WERI-Rb-1 (cell line): ENCODE data around the gene C4orf51.

Source experiments
- DNase-seq: peaks from one replicate; pipeline ENCODE4 v3.0.0-alpha.2; 2020
- H3K27ac ChIP-seq: fragments of 250-450 bp; sonication (Bioruptor Pico); 2 replicates; pipeline ENCODE4 v1.5.1; 2020; ENCODE audit warnings: mild to moderate bottlenecking, moderate library complexity
- H3K27me3 ChIP-seq: fragments of 250-450 bp; sonication (Bioruptor Pico); 2 replicates; pipeline ENCODE4 v1.5.1; 2021; ENCODE audit warnings: mild to moderate bottlenecking, low read depth, moderate library complexity; ENCODE audit not compliant: insufficient read depth, severe bottlenecking
- H3K36me3 ChIP-seq: fragments of 250-450 bp; sonication (Bioruptor Pico); 2 replicates; pipeline ENCODE4 v1.5.1; 2020; ENCODE audit warnings: mild to moderate bottlenecking, moderate library complexity
- H3K4me3 ChIP-seq: 2 replicates; pipeline ENCODE4 v1.5.1; 2011; ENCODE audit warnings: low read depth, mild to moderate bottlenecking, control low read depth, low read length
- H3K9me3 ChIP-seq: fragments of 250-450 bp; sonication (Bioruptor Pico); 2 replicates; pipeline ENCODE4 v1.5.1; 2021; ENCODE audit warnings: mild to moderate bottlenecking, moderate library complexity; ENCODE audit not compliant: severe bottlenecking
- TF ChIP-seq, protein P1 (sequence below): IDR thresholded peaks from 2 replicates; pipeline ENCODE4 v1.5.1; 2011; ENCODE audit warnings: low read depth, mild to moderate bottlenecking, control low read depth, inconsistent platforms, low read length

The C4orf51 gene

DNA sequence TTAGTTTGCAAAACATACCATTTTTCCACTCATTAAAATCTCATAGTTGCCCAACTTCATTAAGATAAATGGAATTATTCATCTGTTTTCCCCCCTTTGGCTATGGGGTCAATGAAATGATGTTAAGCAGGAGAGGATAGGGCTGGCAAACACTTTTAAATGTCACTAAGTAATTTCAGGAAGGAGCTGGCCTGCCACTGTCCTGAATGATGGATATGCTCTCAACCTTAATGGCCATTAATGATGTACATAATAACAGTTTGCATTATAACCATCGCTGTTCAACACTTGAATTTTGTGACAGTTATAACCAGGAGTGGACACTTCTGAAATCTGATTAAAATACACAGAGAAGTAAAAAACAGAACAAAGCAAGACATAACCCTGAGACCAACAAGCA lies 77.2 kb downstream of the C4orf51 start:
- Histone ChIP-seq H3K27ac (no peak overlapping the region), H3K4me3 (no peak overlapping the region), H3K27me3 (no peaks in the 10 kb centered on the region), H3K36me3 (peaks cover 25% of the 10 kb centered on the region), H3K9me3 (no peaks in the 10 kb centered on the region)
- TF ChIP-seq, protein P1, sequence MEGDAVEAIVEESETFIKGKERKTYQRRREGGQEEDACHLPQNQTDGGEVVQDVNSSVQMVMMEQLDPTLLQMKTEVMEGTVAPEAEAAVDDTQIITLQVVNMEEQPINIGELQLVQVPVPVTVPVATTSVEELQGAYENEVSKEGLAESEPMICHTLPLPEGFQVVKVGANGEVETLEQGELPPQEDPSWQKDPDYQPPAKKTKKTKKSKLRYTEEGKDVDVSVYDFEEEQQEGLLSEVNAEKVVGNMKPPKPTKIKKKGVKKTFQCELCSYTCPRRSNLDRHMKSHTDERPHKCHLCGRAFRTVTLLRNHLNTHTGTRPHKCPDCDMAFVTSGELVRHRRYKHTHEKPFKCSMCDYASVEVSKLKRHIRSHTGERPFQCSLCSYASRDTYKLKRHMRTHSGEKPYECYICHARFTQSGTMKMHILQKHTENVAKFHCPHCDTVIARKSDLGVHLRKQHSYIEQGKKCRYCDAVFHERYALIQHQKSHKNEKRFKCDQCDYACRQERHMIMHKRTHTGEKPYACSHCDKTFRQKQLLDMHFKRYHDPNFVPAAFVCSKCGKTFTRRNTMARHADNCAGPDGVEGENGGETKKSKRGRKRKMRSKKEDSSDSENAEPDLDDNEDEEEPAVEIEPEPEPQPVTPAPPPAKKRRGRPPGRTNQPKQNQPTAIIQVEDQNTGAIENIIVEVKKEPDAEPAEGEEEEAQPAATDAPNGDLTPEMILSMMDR: no peak
- DNase-seq: no peak

DNA sequence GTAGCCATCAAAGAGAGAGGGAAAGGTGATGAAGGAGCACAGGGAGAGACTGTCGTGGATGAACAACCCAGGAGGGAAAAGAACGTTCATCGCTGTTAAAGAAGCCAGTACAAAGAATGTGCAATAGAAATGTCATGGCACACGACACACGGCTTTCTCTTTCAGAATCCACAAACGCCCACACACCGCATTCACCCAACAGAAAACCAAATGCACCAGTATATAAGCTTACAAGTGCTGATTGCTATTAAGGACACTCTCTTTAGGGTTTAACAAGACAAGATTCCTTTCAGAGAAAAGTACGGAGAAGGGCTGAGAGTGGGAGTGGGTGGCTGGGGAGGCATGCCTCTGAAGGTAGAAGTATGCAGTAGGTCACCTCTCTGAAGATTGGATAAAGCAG lies 80.2 kb downstream of the C4orf51 start:
- TF ChIP-seq, protein P1: no peak
- Histone ChIP-seq H3K4me3 (no peak overlapping the region), H3K36me3 (peaks cover 50% of the 10 kb centered on the region), H3K9me3 (no peaks in the 10 kb centered on the region), H3K27ac (no peak overlapping the region), H3K27me3 (no peaks in the 10 kb centered on the region)
- DNase-seq: no peak

DNA sequence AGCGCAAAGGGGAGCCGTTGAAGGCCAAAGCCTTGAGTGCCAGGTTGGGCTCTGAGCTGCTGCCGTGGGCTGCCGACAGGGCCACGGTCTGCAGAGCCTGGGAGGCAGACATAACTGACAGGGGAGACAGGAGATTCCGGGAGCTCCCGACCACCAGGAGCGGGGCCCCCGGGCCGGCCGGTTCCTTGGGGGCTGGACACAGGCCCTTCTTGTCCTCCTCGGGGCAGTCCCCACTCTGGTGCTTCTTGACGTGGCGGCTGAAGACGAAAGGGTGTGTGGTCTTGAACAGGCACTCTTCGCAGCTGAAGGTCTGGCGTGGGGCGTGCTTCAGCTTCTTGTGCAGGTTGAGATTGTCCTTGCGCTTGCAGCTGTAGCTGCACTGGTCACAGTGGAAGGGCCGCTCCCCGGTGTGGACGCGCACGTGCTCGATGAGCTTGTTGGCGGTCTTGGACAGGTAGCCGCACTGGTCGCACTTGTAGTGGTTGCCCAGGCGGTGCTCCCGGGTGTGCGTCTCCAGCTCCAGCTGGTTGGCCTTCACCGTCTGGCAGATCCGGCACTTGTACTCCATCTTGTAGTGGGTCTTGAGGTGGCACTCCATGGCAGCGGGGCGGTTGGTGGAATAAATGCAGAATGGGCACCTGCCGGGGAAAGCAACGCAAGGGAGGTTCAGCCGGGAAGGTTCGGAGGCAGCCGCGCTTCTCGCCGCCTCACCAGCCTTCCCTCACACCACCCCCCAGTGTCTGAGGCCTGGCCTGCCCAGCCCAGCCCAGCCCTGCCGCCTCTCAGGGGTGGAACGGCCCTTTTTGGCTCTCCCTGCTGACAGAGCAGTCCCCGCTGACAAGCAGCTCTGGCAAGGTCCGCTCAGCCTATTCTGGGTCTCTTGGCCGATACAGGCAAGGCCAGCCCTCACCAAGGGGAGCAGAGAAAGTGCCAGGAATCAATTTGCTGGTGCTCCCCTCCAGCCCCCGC lies 81.3 kb downstream of the C4orf51 start:
- Histone ChIP-seq H3K27ac (no peak overlapping the region), H3K27me3 (no peaks in the 10 kb centered on the region), H3K9me3 (no peaks in the 10 kb centered on the region), H3K36me3 (peaks cover 54% of the 10 kb centered on the region), H3K4me3 (no peak overlapping the region)
- no peak for DNase-seq
- TF ChIP-seq, protein P1: no peak

DNA sequence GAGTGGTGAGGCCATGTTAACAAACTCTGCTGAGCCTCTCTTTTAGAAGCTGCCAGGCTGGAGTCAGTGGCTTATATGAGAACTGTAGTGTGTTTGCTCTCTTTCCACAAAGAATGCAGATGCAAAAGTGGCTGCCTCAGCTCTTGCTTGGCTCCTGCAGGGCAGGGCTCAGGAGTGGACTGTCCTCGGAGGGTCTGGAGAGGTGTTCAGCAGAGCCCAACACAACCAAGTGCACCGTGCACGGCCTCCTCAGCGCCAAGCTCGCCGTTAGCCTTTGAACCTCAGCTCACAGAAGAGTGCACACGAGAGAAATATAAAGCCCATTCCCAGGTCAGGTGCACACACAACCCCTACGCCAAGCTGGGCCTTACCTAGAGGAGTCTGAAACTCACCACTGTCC lies 82.8 kb downstream of the C4orf51 start:
- H3K27me3 ChIP-seq: no peaks in the 10 kb centered on the region
- no peak for DNase-seq
- TF ChIP-seq, protein P1: no peak
- no peaks in the 10 kb centered on the region for H3K9me3 ChIP-seq
- no peak overlapping the region for H3K27ac ChIP-seq
- no peak overlapping the region for H3K4me3 ChIP-seq
- H3K36me3 ChIP-seq: peaks cover 54% of the 10 kb centered on the region

DNA sequence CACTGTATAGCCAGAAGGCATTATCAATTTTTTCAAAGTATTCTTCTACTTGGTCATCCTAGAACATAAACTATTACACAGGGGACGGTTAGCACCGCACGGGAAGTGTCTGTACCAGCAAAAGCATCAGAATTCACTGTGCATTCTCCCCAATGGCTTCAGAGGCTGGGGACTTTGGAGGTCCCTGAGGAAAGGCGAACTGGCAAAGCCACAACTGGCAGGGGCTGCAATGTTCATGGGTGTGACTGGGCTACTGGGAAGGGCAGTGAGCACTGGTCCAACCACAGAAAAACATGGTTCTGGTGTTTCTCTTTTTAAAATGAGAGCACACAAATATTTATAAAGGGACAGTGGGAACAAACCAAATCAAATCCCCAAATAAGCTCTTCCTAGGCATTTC lies 83.5 kb downstream of the C4orf51 start:
- Histone ChIP-seq H3K27me3 (no peaks in the 10 kb centered on the region), H3K36me3 (peaks cover 61% of the 10 kb centered on the region), H3K27ac (no peak overlapping the region), H3K9me3 (peaks cover 3% of the 10 kb centered on the region), H3K4me3 (no peak overlapping the region)
- TF ChIP-seq, protein P1: no peak
- no peak for DNase-seq

DNA sequence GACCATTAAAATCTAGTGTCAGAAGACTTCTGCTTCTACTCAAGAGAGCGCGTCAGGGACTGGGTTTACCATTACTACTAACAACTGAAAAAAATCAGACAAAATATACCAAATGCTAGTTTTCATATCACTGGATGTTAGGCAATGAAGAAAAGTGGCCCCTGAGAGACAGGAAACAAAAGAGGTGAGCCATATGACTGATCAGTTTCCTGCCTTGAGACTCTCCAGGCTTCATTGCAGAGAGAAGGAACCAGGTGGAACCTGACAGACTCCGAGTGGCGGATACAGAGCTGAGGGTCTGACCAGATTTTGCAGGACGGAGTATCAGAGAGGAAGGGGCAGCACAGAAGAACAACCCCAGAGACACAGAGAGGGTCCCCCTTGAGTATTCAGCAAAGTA lies 86.3 kb downstream of the C4orf51 start:
- Histone ChIP-seq H3K36me3 (peaks cover 43% of the 10 kb centered on the region), H3K9me3 (peaks cover 3% of the 10 kb centered on the region)
- no peak for DNase-seq

More for the DNA sequence above, 86.3 kb downstream of the C4orf51 start:
- TF ChIP-seq, protein P1: no peak
- Histone ChIP-seq H3K27ac (no peak overlapping the region), H3K4me3 (no peak overlapping the region), H3K27me3 (no peaks in the 10 kb centered on the region)
